Effector memory CD4-positive, alpha-beta T cell (primary cell): ENCODE results near the gene GSG1L2.

ENCODE experiments used
- DNase-seq, 3 donors: peaks; one replicate each; pipeline ENCODE4 v3.0.0-alpha.2; 2020
- H3K27ac ChIP-seq: 2 replicates; pipeline ENCODE4 v1.7.0; 2013; ENCODE audit warnings: mild to moderate bottlenecking, low read length, moderate library complexity; ENCODE audit not compliant: insufficient read depth, poor library complexity, severe bottlenecking
- H3K27me3 ChIP-seq: replicated peaks from 2 replicates; pipeline ENCODE4 v1.7.0; 2013; ENCODE audit warnings: mild to moderate bottlenecking, low read length; ENCODE audit not compliant: insufficient read depth, control insufficient read depth, poor library complexity, severe bottlenecking
- H3K36me3 ChIP-seq: 2 replicates; pipeline ENCODE4 v1.7.0; 2013; ENCODE audit warnings: mild to moderate bottlenecking, low read length, moderate library complexity; ENCODE audit not compliant: control insufficient read depth, insufficient read depth
- H3K4me1 ChIP-seq: 2 replicates; pipeline ENCODE4 v1.7.0; 2013; ENCODE audit warnings: low read length, mild to moderate bottlenecking; ENCODE audit not compliant: control insufficient read depth, insufficient read depth, poor library complexity, severe bottlenecking
- H3K4me3 ChIP-seq: 2 replicates; pipeline ENCODE4 v1.7.0; 2013; ENCODE audit warnings: low read length, low read depth, mild to moderate bottlenecking; ENCODE audit not compliant: insufficient read depth, poor library complexity, severe bottlenecking
- H3K9me3 ChIP-seq: 2 replicates; pipeline ENCODE4 v1.7.0; 2013; ENCODE audit warnings: mild to moderate bottlenecking, low read length, moderate library complexity; ENCODE audit not compliant: control insufficient read depth

Gene GSG1L2

DNA sequence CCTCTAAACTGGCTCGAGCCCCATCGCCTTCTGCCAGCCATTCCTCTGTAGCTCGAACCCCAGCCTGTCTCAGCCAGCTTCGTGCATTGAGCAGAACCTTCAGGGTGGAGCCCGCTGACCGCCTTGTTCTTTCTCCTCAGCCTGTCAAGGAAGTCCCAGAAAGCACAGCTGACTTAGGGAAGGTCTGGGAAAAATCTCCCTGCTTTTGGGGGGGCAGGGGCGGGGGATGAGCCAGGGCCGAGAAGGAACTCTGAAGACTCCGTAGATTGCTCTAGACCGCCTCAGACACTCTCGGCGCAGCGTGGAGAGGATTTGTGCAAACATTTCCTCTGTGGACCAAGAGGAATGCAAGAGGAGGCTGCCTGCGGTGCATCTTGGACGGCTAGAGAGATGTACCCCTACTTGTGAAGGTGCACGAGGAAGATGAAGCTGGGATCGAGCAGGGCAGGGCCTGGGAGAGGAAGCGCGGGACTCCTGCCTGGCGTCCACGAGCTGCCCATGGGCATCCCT is 3.8 kb upstream of the GSG1L2 start, which contains the start of gene GLP2R:
Gene GLP2R, plus strand, starts transcription at position 284 of the 510 bp plus-strand sequence. Its CDS starts 140 bp downstream, at position 424.
- Histone ChIP-seq H3K36me3 (no peaks in the 10 kb centered on the region), H3K27me3 (peaks cover 4% of the 10 kb centered on the region), H3K4me1 (no peaks in the 10 kb centered on the region), H3K27ac (no peak within 1 kb of the TSS), H3K9me3 (no peaks in the 10 kb centered on the region), H3K4me3 (no peak within 1 kb of the TSS)
- no peak for DNase-seq

DNA sequence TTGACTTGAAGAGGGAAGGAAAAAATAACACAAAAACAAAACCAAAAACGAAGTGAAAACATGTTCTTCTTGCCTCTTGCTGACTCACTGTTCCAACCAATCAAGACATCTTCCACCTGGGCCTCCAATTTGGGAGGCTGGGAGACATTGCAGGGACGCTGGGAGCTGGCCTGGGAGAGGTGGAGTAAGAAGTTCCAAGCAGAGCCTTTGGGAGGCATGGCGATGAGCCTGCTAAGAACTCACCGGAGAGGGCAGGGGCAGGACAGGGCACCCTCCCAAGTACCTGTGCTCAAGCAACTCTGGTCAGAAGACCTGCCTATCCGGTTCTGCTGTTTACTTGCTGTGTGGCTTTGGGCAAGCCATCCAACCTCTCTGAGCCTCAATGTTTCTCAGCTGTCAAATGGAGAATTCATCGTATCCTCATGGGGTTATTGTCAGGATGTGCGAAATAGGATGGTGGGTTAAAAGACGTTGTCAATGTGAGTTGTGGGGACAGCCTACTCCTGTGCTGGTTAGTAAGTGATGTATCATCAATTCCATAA is 3.0 kb upstream of the GSG1L2 start:
- H3K4me1 ChIP-seq: no peaks in the 10 kb centered on the region

DNA sequence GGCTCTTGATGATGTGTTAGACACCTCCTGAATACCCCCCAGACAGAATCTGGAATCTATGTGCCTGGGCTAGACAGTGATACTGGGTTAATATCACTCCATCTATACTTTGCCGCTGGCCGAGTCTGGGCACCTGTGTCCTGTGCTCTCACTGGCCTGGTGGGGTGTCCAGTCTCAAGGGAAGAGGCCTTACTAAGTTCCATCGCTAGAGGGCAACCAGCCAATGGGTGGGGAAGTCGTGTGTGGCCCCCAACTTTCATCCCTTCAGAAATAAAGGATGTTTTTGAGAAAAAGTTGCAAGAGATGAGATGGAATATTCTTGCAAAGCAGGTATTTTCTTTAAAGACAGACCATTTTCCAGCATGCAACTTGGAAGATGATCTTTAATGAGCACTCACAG is 2.2 kb upstream of the GSG1L2 start:
- Histone ChIP-seq H3K27ac (no peak overlapping the region), H3K36me3 (no peaks in the 10 kb centered on the region), H3K9me3 (no peaks in the 10 kb centered on the region), H3K27me3 (peaks cover 4% of the 10 kb centered on the region), H3K4me3 (no peak overlapping the region), H3K4me1 (no peaks in the 10 kb centered on the region)
- no peak for DNase-seq

More for the DNA sequence above, 3.0 kb upstream of the GSG1L2 start:
- no peak for DNase-seq
- Histone ChIP-seq H3K27ac (no peak overlapping the region), H3K4me3 (no peak overlapping the region), H3K36me3 (no peaks in the 10 kb centered on the region), H3K27me3 (peaks cover 4% of the 10 kb centered on the region), H3K9me3 (no peaks in the 10 kb centered on the region)

DNA sequence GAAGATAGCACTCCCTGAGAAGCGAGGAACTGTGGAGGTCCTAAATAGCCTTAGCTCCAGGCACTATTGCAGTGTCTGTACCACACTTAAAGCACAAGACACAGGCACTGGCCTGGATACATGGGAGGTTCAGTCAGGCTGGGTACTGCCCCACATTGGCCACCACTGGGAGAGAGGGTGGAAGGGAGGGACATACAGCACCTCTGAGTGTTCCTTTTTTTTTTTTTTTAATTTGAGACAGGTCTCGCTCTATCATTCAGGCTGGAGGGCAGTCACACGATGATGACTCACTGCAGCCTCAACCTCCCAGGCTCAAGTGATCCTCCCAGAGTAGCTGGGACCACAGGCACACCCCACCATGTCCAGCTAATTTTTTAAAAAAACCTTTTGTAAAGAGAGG is 1.4 kb downstream of the GSG1L2 start:
- no peak overlapping the region for H3K4me3 ChIP-seq
- no peaks in the 10 kb centered on the region for H3K27me3 ChIP-seq
- no peaks in the 10 kb centered on the region for H3K4me1 ChIP-seq
- no peaks in the 10 kb centered on the region for H3K9me3 ChIP-seq
- no peak for DNase-seq
- H3K27ac ChIP-seq: no peak overlapping the region
- H3K36me3 ChIP-seq: no peaks in the 10 kb centered on the region

DNA sequence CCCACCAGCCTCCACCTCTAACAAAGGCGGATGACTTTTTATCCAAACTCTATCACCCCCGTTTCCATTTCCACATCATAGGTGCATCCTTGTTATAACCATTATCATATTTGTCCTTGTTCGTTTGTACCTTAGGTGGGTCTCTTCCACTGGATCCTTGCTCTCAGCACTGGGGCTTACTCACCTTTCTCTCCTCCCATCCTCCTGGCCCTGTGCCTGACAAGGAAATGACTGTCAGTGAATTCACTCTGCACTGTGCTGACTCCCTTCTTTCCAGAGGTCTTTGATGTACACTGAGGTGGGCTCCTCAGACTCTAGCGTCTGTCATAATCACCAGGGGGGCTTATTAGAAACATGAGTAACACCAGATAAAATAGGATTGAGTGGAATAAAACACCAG is 3.1 kb downstream of the GSG1L2 start:
- Histone ChIP-seq H3K4me1 (no peaks in the 10 kb centered on the region), H3K36me3 (no peaks in the 10 kb centered on the region), H3K27ac (no peak overlapping the region), H3K4me3 (no peak overlapping the region), H3K9me3 (no peaks in the 10 kb centered on the region), H3K27me3 (no peaks in the 10 kb centered on the region)
- DNase-seq: no peak

DNA sequence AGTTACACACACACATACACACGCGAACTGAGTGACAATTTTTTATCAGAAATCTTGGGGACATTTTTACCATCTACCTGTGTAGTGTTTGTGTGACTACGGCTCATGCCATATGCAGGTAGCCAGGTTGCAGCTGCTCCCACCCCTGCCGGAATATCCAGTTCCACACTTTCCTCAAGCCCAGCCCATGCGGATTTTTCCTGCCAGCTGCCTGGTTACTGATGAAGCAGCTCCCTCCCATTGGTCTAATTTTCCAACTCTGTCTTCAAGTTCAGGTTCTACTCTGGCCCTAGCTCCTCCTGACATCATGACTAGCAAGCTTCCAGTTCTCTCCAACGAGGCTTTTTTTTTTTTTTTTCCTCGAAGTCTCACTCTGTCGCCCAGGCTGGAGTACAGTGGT is 4.8 kb downstream of the GSG1L2 start:
- Histone ChIP-seq H3K36me3 (no peaks in the 10 kb centered on the region), H3K27ac (no peak overlapping the region), H3K9me3 (no peaks in the 10 kb centered on the region), H3K27me3 (no peaks in the 10 kb centered on the region), H3K4me3 (no peak overlapping the region), H3K4me1 (no peaks in the 10 kb centered on the region)
- DNase-seq: no peak

DNA sequence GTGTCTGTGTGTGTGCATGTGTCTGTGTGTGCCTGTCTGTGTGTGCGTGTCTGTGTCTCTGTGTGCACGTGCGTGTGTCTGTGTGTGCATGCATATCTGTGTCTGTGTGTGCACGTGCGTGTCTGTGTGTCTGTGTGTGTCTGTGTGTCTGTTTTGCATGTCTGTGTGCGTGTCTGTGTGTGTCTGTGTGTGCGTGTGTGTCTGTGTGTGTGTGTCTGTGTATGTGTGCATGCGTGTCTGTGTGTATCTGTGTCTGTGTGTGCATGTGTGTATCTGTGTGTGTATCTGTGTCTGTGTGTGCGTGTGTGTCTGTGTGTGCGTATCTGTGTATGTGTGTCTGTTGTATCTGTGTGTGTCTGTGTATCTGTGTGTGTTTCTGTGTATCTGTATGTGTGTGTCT is 5.4 kb downstream of the GSG1L2 start:
- Histone ChIP-seq H3K27ac (no peak overlapping the region), H3K4me3 (no peak overlapping the region), H3K4me1 (no peaks in the 10 kb centered on the region), H3K9me3 (no peaks in the 10 kb centered on the region), H3K36me3 (no peaks in the 10 kb centered on the region), H3K27me3 (no peaks in the 10 kb centered on the region)
- DNase-seq: no peak

DNA sequence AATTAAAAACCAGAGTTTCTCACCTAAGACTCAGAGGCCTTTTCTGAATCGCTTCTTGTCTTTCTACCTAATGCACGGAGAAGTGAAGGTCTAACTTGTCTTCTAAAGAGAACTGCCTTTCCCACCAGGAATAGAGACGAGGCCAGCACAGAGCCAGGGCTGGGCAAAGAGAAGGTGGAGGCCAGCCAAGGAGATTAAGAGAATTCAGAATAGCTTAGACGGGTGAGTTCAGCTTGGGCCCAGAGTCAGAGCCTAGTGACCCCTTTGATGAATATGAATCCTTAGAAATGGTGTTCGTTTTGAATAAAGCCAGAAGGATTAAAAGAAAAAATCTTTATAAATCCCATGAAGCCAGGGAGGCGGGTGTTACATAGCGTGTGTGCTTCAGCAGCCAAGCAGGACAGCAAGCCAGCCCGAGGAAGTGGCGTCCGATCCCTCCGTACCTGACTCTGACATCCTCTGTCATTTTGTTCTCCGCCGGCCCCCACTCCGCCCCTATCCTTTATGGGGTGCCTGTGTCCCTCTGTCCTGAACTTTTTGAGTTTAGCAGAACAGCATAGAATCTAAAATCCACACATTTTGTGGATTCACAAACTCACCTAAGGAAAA is 7.4 kb downstream of the GSG1L2 start:
- Histone ChIP-seq H3K9me3 (no peaks in the 10 kb centered on the region), H3K4me1 (no peaks in the 10 kb centered on the region), H3K4me3 (no peak overlapping the region), H3K36me3 (no peaks in the 10 kb centered on the region), H3K27ac (no peak overlapping the region), H3K27me3 (no peaks in the 10 kb centered on the region)
- DNase-seq: no peak

DNA sequence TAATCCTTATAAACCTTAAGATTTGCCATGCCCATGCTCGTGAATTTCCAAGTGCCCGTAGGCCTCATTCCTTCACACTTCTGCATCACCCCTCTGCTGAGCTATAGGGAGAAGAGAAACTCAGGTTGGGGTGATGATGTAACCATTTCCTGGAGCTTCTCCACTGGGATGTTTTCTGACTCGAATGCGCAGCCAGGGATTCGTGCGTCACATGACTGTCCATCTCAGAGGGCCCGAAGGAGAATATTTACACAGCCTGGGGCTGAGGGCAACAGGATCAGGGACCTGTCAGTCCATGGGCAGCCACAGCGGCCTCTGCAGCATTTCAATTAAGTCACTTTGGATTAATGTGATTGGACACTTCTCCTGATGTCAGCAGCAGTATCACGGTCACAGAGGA is 8.7 kb downstream of the GSG1L2 start:
- no peaks in the 10 kb centered on the region for H3K36me3 ChIP-seq
- no peak overlapping the region for H3K27ac ChIP-seq

DNA sequence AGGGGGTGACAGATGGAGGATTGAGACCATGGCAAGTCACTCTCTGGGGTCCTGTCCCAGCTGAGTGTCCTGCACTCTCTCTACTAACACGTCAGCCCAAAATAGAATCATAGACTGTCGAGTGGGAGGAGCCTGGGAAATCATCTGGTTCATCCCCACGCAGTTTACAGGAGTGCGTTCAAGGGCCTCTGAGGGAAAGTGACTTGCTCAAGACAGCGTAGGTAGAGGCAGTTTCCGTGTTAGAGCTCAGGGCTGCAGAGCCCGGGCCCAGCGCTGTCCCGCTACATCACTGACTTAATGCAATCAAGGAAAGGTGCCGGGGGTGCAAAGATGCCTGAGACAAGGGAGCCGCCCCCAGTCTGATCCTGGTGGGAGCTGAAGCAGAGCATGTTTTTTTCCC is 10.3 kb downstream of the GSG1L2 start:
- Histone ChIP-seq H3K4me3 (no peak overlapping the region), H3K9me3 (no peaks in the 10 kb centered on the region), H3K27me3 (no peaks in the 10 kb centered on the region)

More for the DNA sequence above, 8.7 kb downstream of the GSG1L2 start:
- no peaks in the 10 kb centered on the region for H3K27me3 ChIP-seq
- H3K9me3 ChIP-seq: no peaks in the 10 kb centered on the region
- H3K4me3 ChIP-seq: no peak overlapping the region
- DNase-seq: no peak
- no peaks in the 10 kb centered on the region for H3K4me1 ChIP-seq

More for the DNA sequence above, 10.3 kb downstream of the GSG1L2 start:
- DNase-seq: no peak
- Histone ChIP-seq H3K27ac (no peak overlapping the region), H3K36me3 (no peaks in the 10 kb centered on the region), H3K4me1 (no peaks in the 10 kb centered on the region)
